ENCODE results near the gene LRRTM4. TPM values are rescaled to one million over a fixed set of nuclear protein-coding genes. Genes with fewer than 3 reads are reported as not detected.

Gene LRRTM4
- total and polyA plus RNA-seq, 2 of the 13 experiments (the other 11 are each of a cell fraction or from before 2014, with no cell fraction given): 1.2 TPM

DNA sequence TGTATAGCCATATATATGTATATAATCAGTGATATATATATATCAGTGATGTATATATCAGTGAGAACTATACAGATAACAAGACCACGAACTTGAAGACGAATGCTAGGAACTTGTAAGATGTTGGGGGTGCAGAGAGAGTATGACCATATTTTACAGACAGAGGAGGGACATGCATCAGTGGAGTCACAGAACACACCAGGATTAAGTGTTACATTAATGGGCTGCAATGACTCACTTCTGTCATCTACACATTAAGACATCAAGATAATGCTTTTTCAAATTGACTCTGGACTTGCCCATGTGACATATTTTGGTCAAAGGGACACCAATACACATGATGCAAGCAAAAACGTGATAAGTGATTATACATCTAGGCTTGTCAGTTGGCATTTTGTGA, 501.0 kb downstream of the LRRTM4 start:
- Histone ChIP-seq H3K36me3 (replicated peaks in 1 of 2; ENCODE audit: control insufficient read depth in 1 of 2, insufficient read depth in 2 of 2, low read length in 2 of 2) (no peaks in the 10 kb centered on the region), H3K9ac (ENCODE audit: insufficient read depth, low read depth, low read length) (no peak overlapping the region), H3K4me1 (ENCODE audit: insufficient read depth, low read length) (no peaks in the 10 kb centered on the region), H4K20me1 (ENCODE audit: insufficient read depth, low read length) (no peaks in the 10 kb centered on the region), H3K27me3 (ENCODE audit: control insufficient read depth in 1 of 2, insufficient read depth in 2 of 2, low read length in 2 of 2) (no peaks in the 10 kb centered on the region), H3K79me2 (ENCODE audit: insufficient read depth, low read length) (no peaks in the 10 kb centered on the region), H3K27ac (ENCODE audit: extremely low read length, insufficient read depth, low read length) (no peak overlapping the region), H3K4me2 (ENCODE audit: low read depth, low read length) (no peak overlapping the region), H3K9me3 (ENCODE audit: low read length) (no peaks in the 10 kb centered on the region), H3K4me3 (replicated peaks in 1 of 3; ENCODE audit: insufficient read depth in 1 of 3, low read depth in 2 of 3, low read length in 3 of 3) (no peak overlapping the region), H2AFZ (ENCODE audit: low read length) (no peak overlapping the region)
- ChIA-PET POLR2A (no interaction called here), CTCF (ENCODE audit: low intra/inter-chr PET ratio, low total read pairs) (no interaction called here)
- DNase-seq (ENCODE audit: low spot score): no peak
- intact Hi-C loops (cut with micrococcal nuclease; ENCODE audit: unreplicated experiment): no loop called here
- 0% methylated on average over 3 of the region's 3 CpGs for WGBS (ENCODE audit: low lambda C conversion rate)
- in situ Hi-C loops (cut with HindIII; ENCODE audit: extremely low pct_ligation_motif_present, low pct_unique_long_range_greater_than_20kb): no loop called here
- TF ChIP-seq ZNF83 (CRISPR knock-in tag; IDR thresholded peaks at IDR 0.05; ENCODE audit: borderline replicate concordance): no peak
- TF ChIP-seq U2AF2 (IDR thresholded peaks at IDR 0.05; ENCODE audit: low read depth, low read length): no peak
- no peak for TF ChIP-seq ETV6 (CRISPR knock-in tag; conservative IDR thresholded peaks at IDR 0.05)
- no peak for TF ChIP-seq CBX1 (IDR thresholded peaks at IDR 0.05; ENCODE audit: low read depth)
- TF ChIP-seq BHLHE40 (IDR thresholded peaks at IDR 0.05; ENCODE audit: low read length): no peak
- TF ChIP-seq ZBTB20 (CRISPR knock-in tag; IDR thresholded peaks at IDR 0.05; ENCODE audit: borderline replicate concordance, low read depth): no peak
- TF ChIP-seq PHF20 (CRISPR knock-in tag; IDR thresholded peaks at IDR 0.05): no peak
- TF ChIP-seq ZNF446 (CRISPR knock-in tag; IDR thresholded peaks at IDR 0.05): no peak
- TF ChIP-seq RAD51 (IDR thresholded peaks at IDR 0.05; ENCODE audit: borderline replicate concordance): no peak
- TF ChIP-seq, protein P1, sequence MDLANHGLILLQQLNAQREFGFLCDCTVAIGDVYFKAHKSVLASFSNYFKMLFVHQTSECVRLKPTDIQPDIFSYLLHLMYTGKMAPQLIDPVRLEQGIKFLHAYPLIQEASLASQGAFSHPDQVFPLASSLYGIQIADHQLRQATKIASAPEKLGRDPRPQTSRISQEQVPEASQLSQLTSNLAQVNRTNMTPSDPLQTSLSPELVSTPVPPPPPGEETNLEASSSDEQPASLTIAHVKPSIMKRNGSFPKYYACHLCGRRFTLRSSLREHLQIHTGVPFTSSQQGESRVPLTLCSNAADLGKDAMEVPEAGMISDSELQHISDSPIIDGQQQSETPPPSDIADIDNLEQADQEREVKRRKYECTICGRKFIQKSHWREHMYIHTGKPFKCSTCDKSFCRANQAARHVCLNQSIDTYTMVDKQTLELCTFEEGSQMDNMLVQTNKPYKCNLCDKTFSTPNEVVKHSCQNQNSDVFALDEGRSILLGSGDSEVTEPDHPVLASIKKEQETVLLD (CRISPR knock-in tag; IDR thresholded peaks at IDR 0.05; ENCODE audit: low read depth): no peak
- TF ChIP-seq ARNT2 (CRISPR knock-in tag; IDR thresholded peaks at IDR 0.05; ENCODE audit: low read depth): no peak
- TF ChIP-seq ZFP82 (CRISPR knock-in tag; IDR thresholded peaks at IDR 0.05; ENCODE audit: borderline replicate concordance): no peak
- TF ChIP-seq ZNF235 (CRISPR knock-in tag; IDR thresholded peaks at IDR 0.05; ENCODE audit: borderline replicate concordance): no peak
- no peak for TF ChIP-seq GTF3A (CRISPR knock-in tag; conservative IDR thresholded peaks at IDR 0.05)
- no peak for TF ChIP-seq ZNF841 (CRISPR knock-in tag; IDR thresholded peaks at IDR 0.05; ENCODE audit: borderline replicate concordance)
- FAIRE-seq: no peak
- no TSS peak for BruUV-seq (replicated peaks)
- no peak for ATAC-seq
